ENCODE data around the gene ZNF766.

DNA sequence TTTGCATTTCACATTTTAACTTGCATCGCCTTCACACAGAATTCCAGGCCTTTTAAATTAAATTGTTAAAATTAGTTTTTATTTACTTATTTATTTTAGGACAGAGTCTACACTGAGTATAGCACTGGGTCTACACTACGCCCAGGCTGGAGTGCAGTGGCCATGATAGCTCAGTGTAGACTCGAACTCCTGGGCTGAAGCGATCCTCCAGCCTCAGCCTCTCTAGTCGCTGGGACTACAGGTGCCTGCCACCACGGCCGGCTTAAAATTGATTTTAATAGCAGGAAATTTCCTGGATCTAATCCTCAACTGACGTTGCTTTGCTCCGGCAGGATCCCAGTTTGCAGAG is 66.4 kb downstream of the ZNF766 start:
- TF ChIP-seq CTCF (IDR thresholded peaks at IDR 0.05): no peak
- no peak for TF ChIP-seq POLR2AphosphoS5 (IDR thresholded peaks at IDR 0.05; ENCODE audit: low read depth, low read length)
- TF ChIP-seq, protein P1, sequence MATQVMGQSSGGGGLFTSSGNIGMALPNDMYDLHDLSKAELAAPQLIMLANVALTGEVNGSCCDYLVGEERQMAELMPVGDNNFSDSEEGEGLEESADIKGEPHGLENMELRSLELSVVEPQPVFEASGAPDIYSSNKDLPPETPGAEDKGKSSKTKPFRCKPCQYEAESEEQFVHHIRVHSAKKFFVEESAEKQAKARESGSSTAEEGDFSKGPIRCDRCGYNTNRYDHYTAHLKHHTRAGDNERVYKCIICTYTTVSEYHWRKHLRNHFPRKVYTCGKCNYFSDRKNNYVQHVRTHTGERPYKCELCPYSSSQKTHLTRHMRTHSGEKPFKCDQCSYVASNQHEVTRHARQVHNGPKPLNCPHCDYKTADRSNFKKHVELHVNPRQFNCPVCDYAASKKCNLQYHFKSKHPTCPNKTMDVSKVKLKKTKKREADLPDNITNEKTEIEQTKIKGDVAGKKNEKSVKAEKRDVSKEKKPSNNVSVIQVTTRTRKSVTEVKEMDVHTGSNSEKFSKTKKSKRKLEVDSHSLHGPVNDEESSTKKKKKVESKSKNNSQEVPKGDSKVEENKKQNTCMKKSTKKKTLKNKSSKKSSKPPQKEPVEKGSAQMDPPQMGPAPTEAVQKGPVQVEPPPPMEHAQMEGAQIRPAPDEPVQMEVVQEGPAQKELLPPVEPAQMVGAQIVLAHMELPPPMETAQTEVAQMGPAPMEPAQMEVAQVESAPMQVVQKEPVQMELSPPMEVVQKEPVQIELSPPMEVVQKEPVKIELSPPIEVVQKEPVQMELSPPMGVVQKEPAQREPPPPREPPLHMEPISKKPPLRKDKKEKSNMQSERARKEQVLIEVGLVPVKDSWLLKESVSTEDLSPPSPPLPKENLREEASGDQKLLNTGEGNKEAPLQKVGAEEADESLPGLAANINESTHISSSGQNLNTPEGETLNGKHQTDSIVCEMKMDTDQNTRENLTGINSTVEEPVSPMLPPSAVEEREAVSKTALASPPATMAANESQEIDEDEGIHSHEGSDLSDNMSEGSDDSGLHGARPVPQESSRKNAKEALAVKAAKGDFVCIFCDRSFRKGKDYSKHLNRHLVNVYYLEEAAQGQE (IDR thresholded peaks at IDR 0.05; ENCODE audit: insufficient read depth in 1 of 2, low read depth in 2 of 2, low read length in 1 of 2): no peak
- TF ChIP-seq TCF7L2 (IDR thresholded peaks at IDR 0.05; ENCODE audit: low read depth, low read length): no peak
